HepG2 (cell line): ENCODE measurements around the gene RPL36AL. TPM values are rescaled to one million over a fixed set of nuclear protein-coding genes. Genes with fewer than 3 reads are reported as not detected.
A peak's percentile ranks its signal among the peaks of the same experiment; 100 is the strongest.

Experiments used
- ATF1 ChIP-seq: IDR thresholded peaks from 2 replicates; pipeline ENCODE4 v1.6.1; 2016; ENCODE audit warnings: mild to moderate bottlenecking, control low read depth
- BATF2 ChIP-seq: sonication (generic); formaldehyde crosslinking; IDR thresholded peaks from 2 replicates; pipeline ENCODE4 v1.8.0; 2022; ENCODE audit warnings: mild to moderate bottlenecking, missing genetic modification reagents, moderate library complexity
- BHLHE40 ChIP-seq: IDR thresholded peaks from 2 replicates; pipeline ENCODE4 v1.6.1; 2011; ENCODE audit warnings: low read length, improper control_type of control experiment
- HHEX ChIP-seq: IDR thresholded peaks from 2 replicates; pipeline ENCODE4 v1.6.1; 2016; ENCODE audit warnings: control low read depth
- HINFP ChIP-seq: sonication (generic); formaldehyde crosslinking; IDR thresholded peaks from 2 replicates; pipeline ENCODE4 v1.4.0; 2020; ENCODE audit warnings: low read depth, mild to moderate bottlenecking, missing genetic modification reagents
- HNRNPUL1 ChIP-seq: fragments of 200-400 bp; formaldehyde crosslinking; IDR thresholded peaks from 2 replicates; pipeline ENCODE4 v1.6.1; 2017; ENCODE audit warnings: low read depth, mild to moderate bottlenecking, low read length, moderate library complexity
- HOMEZ ChIP-seq: IDR thresholded peaks from 2 replicates; pipeline ENCODE4 v1.6.1; 2016; ENCODE audit warnings: low read depth
- KDM3A ChIP-seq: IDR thresholded peaks from 2 replicates; pipeline ENCODE4 v1.6.1; 2018; ENCODE audit warnings: low read depth, missing compliant biosample characterization
- MEF2D ChIP-seq: sonication (generic); formaldehyde crosslinking; IDR thresholded peaks from 2 replicates; pipeline ENCODE4 v1.5.1; 2020; ENCODE audit warnings: mild to moderate bottlenecking, missing genetic modification reagents
- MTF1 ChIP-seq: sonication (generic); formaldehyde crosslinking; IDR thresholded peaks from 2 replicates; pipeline ENCODE4 v1.5.0; 2020; ENCODE audit warnings: missing genetic modification reagents
- NFKB2 ChIP-seq: sonication (generic); formaldehyde crosslinking; IDR thresholded peaks from 2 replicates; pipeline ENCODE4 v1.4.0; 2020; ENCODE audit warnings: missing genetic modification reagents, borderline replicate concordance
- NFYC ChIP-seq: IDR thresholded peaks from 2 replicates; pipeline ENCODE4 v1.6.1; 2016; ENCODE audit warnings: missing genetic modification reagents, missing compliant biosample characterization
- PAF1 ChIP-seq: IDR thresholded peaks from 2 replicates; pipeline ENCODE4 v1.6.1; 2016; ENCODE audit warnings: missing genetic modification reagents, missing compliant biosample characterization
- RARG ChIP-seq: sonication (generic); formaldehyde crosslinking; IDR thresholded peaks from 2 replicates; pipeline ENCODE4 v1.4.0; 2020; ENCODE audit warnings: low read depth, mild to moderate bottlenecking, missing genetic modification reagents
- SIN3A ChIP-seq: IDR thresholded peaks from 2 replicates; pipeline ENCODE4 v1.6.1; 2011; ENCODE audit warnings: low read depth, mild to moderate bottlenecking, control low read depth, low read length, borderline replicate concordance
- WIZ ChIP-seq: sonication (generic); formaldehyde crosslinking; IDR thresholded peaks from 2 replicates; pipeline ENCODE4 v1.5.1; 2020; ENCODE audit warnings: mild to moderate bottlenecking, missing genetic modification reagents
- ZBTB7B ChIP-seq: sonication (generic); formaldehyde crosslinking; IDR thresholded peaks from 2 replicates; pipeline ENCODE4 v1.4.0; 2020; ENCODE audit warnings: missing genetic modification reagents
- ZFP91 ChIP-seq: sonication (generic); formaldehyde crosslinking; IDR thresholded peaks from 2 replicates; pipeline ENCODE4 v1.9.0; 2022; ENCODE audit warnings: missing genetic modification reagents, mild to moderate bottlenecking, borderline replicate concordance
- ZNF124 ChIP-seq: sonication (generic); formaldehyde crosslinking; IDR thresholded peaks from 2 replicates; pipeline ENCODE4 v1.4.0; 2020; ENCODE audit warnings: missing genetic modification reagents
- ZNF331 ChIP-seq: sonication (generic); formaldehyde crosslinking; IDR thresholded peaks from 2 replicates; pipeline ENCODE4 v1.4.0; 2020; ENCODE audit warnings: missing genetic modification reagents
- ZNF382 ChIP-seq: sonication (generic); formaldehyde crosslinking; IDR thresholded peaks from 2 replicates; pipeline ENCODE4 v1.5.0; 2020; ENCODE audit warnings: missing genetic modification reagents, mild to moderate bottlenecking, borderline replicate concordance
- ZNF577 ChIP-seq: sonication (generic); formaldehyde crosslinking; IDR thresholded peaks from 2 replicates; pipeline ENCODE4 v1.4.0; 2020; ENCODE audit warnings: mild to moderate bottlenecking, low read depth, missing genetic modification reagents, borderline replicate concordance
- ZNF746 ChIP-seq: sonication (generic); formaldehyde crosslinking; IDR thresholded peaks from 2 replicates; pipeline ENCODE4 v1.8.0; 2022; ENCODE audit warnings: mild to moderate bottlenecking, missing genetic modification reagents
- ZNF782 ChIP-seq: sonication (generic); formaldehyde crosslinking; IDR thresholded peaks from 2 replicates; pipeline ENCODE4 v1.4.0; 2020; ENCODE audit warnings: missing genetic modification reagents, mild to moderate bottlenecking, borderline replicate concordance
- polyA plus RNA-seq, 8 experiments: library from polyadenylated mRNA; depleted of rRNA in 3 of 8; stranded (reverse) in 7 of 8; unstranded in 1 of 8; fragments of >200 nt; fragmentation: Illumina TruSeq in 4 of 8; extraction: Trizol in 4 of 8; gene quantifications; 2 replicates each; pipeline versions ENCODE4 v1.2.1 to v1.2.3, GENCODE V29; 2011 to 2016; ENCODE audit warnings: low read depth in 4 of 8, missing spikeins in 1 of 8, mixed read lengths in 1 of 8; ENCODE audit not compliant: insufficient read depth in 1 of 8
- total RNA-seq, 5 experiments: library from RNA; depleted of rRNA; stranded (reverse); fragments of >200 nt; fragmentation: Illumina TruSeq; extraction: Trizol; gene quantifications; 2 replicates each; pipeline ENCODE4 v1.2.3, GENCODE V29; 2016; ENCODE audit warnings: low read depth in 1 of 5

RPL36AL gene
- total and polyA plus RNA-seq, 2 of the 13 experiments (the other 11 are each of a cell fraction or from before 2014, with no cell fraction given): 90.0 to 294 TPM

- TF ChIP-seq BHLHE40: peak; percentile 6; the same call in 1 of the 2 replicates
- TF ChIP-seq HOMEZ: peak; percentile 9; the same call in 1 of the 2 replicates
- peak; percentile 64; the same call in 1 of the 2 replicates for TF ChIP-seq ZNF331
- no peak for TF ChIP-seq HNRNPUL1
- peak; percentile 23 for TF ChIP-seq ZNF124 (CRISPR knock-in tag)
- TF ChIP-seq ZNF782 (CRISPR knock-in tag): peak; percentile 96
- peak; percentile 53; the same call in 1 of the 2 replicates for TF ChIP-seq ZFP91 (CRISPR knock-in tag)
- peak; percentile 40; the same call in 1 of the 2 replicates for TF ChIP-seq MTF1 (CRISPR knock-in tag)
- no peak for TF ChIP-seq BATF2
- TF ChIP-seq RARG (CRISPR knock-in tag): no peak
- TF ChIP-seq ZBTB7B (CRISPR knock-in tag): peak; percentile 41; the same call in 1 of the 2 replicates
- peak; percentile 25; the same call in 1 of the 2 replicates for TF ChIP-seq MEF2D (CRISPR knock-in tag)
- TF ChIP-seq ZNF746: peak; percentile 50; the same call in 1 of the 2 replicates
- TF ChIP-seq WIZ (CRISPR knock-in tag): 0 out of 2 replicates have a peak, but pooled peaks have one; percentile 40
- no peak for TF ChIP-seq HHEX (CRISPR knock-in tag)
- TF ChIP-seq ATF1 (CRISPR knock-in tag): peak; percentile 66
- TF ChIP-seq NFKB2: peak; percentile 74; the same call in 1 of the 2 replicates
- no peak for TF ChIP-seq PAF1
- peak; percentile 58; the same call in 1 of the 2 replicates for TF ChIP-seq KDM3A (CRISPR knock-in tag)
- no peak for TF ChIP-seq ZNF382 (CRISPR knock-in tag)
- TF ChIP-seq SIN3A: peak; percentile 75; the same call in 1 of the 2 replicates
- no peak for TF ChIP-seq ZNF577 (CRISPR knock-in tag)
- TF ChIP-seq HINFP (CRISPR knock-in tag): peak; percentile 9; the same call in 1 of the 2 replicates
- TF ChIP-seq NFYC (CRISPR knock-in tag): peak; percentile 97
Observed at GRCh38 chr14:49620182-49621113, at the start of gene RPL36AL, which contains the start of gene MGAT2 (continued).
